ENCODE measurements around the gene FCHSD2.
"Not testable (repeated sequence)": the region's sequence is repeated elsewhere in the genome, so short reads cannot be mapped to it uniquely, and the experiment has no call there.

The FCHSD2 gene

DNA sequence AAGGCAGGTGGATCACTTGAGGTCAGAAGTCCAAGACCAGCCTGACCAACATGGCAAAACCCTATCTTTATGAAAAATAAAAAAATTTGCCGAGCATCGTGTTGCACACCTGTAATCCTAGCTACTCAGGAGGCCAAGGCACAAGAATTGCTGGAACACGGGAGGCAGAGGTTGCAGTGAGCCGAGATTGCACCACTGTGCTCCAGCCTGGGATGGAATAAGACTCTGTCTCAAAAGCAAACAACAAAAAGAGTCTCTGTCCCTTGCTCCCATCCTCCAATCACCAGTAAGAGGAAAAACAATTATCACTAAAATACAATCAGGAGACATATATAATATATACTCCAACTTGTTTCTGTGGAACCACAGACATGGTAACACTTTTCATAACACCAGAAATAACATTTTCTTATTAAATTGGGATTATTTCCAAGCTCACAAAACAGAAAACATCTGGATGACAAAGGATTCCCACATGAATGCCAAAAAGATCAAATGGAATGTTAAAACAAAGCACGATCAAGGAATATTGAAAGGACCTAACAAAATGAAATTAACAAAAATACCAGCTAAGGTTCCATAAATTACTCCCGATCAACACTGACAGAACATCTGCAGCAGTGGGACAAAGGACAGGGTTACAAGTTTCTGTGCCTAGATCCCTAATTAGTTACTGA, 15.2 kb downstream of the FCHSD2 start:
- Histone ChIP-seq H3K9me3 (ENCODE audit: control insufficient read depth, insufficient read depth, low read length) (no peaks in the 10 kb centered on the region), H3K36me3 (ENCODE audit: control insufficient read depth, insufficient read depth, low read length) (no peaks in the 10 kb centered on the region), H3K4me3 (ENCODE audit: low read depth, low read length) (no peak overlapping the region), H3K9ac (ENCODE audit: low read depth, low read length) (no peak overlapping the region), H3K4me1 (ENCODE audit: control insufficient read depth, insufficient read depth, low read length) (peaks cover 3% of the 10 kb centered on the region), H3K27me3 (ENCODE audit: control insufficient read depth, insufficient read depth, low read length) (no peaks in the 10 kb centered on the region)

DNA sequence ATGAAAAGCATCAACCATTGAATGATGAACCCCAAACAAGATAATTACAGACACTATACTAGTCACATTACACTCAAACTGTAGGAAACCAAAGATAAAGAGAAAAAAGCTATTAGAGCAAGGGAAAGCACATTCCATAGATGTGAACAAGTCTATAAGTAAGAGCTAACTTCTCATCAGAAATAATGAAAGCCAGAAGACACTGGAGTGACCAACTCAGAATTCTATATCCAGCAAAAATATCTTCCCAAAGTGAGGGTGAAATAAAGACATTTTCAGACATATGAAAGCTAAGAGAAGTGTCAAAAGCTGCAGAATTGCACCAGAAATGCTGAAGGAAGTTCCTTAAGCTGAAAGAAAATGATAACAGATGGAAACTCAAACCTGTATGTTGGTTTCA, 17.3 kb downstream of the FCHSD2 start:
- H3K36me3 ChIP-seq (ENCODE audit: control insufficient read depth, insufficient read depth, low read length) = no peaks in the 10 kb centered on the region

DNA sequence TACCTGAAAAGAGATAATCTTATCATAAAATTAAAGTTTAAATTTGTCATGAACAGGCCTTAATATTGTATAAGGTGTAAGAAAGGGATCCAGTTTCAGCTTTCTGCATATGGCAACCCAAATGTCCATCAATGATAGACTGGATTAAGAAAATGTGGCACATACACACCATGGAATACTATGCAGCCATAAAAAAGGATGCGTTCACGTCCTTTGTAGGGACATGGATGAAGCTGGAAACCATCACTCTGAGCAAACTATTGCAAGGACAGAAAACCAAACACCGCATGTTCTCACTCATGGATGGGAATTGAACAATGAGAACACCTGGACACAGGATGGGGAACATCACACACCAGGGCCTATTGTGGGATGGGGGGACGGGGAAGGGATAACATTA, 18.2 kb downstream of the FCHSD2 start:
- not testable (repeated sequence) for H3K4me1 ChIP-seq (ENCODE audit: control insufficient read depth, insufficient read depth, low read length); H3K36me3 ChIP-seq (ENCODE audit: control insufficient read depth, insufficient read depth, low read length); H3K9ac ChIP-seq (ENCODE audit: low read depth, low read length); H3K9me3 ChIP-seq (ENCODE audit: control insufficient read depth, insufficient read depth, low read length); H3K27me3 ChIP-seq (ENCODE audit: control insufficient read depth, insufficient read depth, low read length); H3K4me3 ChIP-seq (ENCODE audit: low read depth, low read length)

More for the DNA sequence above, 17.3 kb downstream of the FCHSD2 start:
- H3K9ac ChIP-seq (ENCODE audit: low read depth, low read length) = no peak overlapping the region
- peaks cover 3% of the 10 kb centered on the region for H3K4me1 ChIP-seq (ENCODE audit: control insufficient read depth, insufficient read depth, low read length)
- H3K27me3 ChIP-seq (ENCODE audit: control insufficient read depth, insufficient read depth, low read length) = no peaks in the 10 kb centered on the region
- H3K4me3 ChIP-seq (ENCODE audit: low read depth, low read length) = no peak overlapping the region
- no peaks in the 10 kb centered on the region for H3K9me3 ChIP-seq (ENCODE audit: control insufficient read depth, insufficient read depth, low read length)

DNA sequence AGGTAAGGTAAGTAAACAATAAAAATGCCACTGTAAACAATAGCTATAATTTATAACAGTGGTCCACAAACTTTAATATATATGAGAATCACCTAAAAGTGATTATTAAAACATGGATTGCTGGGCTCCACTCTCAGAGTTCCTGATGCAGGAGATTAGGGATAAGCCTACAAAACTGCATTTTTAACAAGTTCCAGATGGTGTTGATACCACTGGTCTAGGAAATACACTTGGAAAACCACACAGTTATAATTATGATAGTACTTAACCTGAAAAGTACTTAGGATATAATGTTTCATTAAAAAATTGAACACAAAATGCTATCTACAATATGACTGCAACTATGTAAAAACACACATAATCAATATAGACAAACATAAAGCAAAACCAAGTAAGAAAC, 20.4 kb downstream of the FCHSD2 start:
- Histone ChIP-seq H3K4me3 (ENCODE audit: low read depth, low read length) (no peak overlapping the region), H3K9me3 (ENCODE audit: control insufficient read depth, insufficient read depth, low read length) (no peaks in the 10 kb centered on the region), H3K9ac (ENCODE audit: low read depth, low read length) (no peak overlapping the region), H3K36me3 (ENCODE audit: control insufficient read depth, insufficient read depth, low read length) (no peaks in the 10 kb centered on the region), H3K27me3 (ENCODE audit: control insufficient read depth, insufficient read depth, low read length) (no peaks in the 10 kb centered on the region), H3K4me1 (ENCODE audit: control insufficient read depth, insufficient read depth, low read length) (no peaks in the 10 kb centered on the region)

DNA sequence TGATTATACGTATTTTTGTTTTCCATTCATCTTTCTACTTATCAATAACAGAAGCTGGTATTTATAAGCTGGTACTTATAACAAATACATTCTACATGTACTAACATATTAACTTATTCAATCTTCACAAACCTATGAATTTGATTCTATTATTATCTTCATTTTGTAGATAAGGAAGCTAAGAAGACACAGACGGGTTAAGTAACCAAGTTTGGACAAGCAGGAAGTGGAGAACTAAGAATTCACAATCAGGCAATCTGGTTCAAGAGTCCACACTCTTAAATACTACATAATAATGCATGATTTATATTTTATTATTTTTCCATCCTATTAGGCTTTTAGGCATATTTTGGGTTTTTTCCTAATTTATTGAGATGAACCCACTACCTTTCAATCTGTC, 25.0 kb downstream of the FCHSD2 start:
- Histone ChIP-seq H3K4me3 (ENCODE audit: low read depth, low read length) (no peak overlapping the region), H3K9ac (ENCODE audit: low read depth, low read length) (no peak overlapping the region), H3K9me3 (ENCODE audit: control insufficient read depth, insufficient read depth, low read length) (no peaks in the 10 kb centered on the region), H3K4me1 (ENCODE audit: control insufficient read depth, insufficient read depth, low read length) (no peaks in the 10 kb centered on the region), H3K36me3 (ENCODE audit: control insufficient read depth, insufficient read depth, low read length) (no peaks in the 10 kb centered on the region), H3K27me3 (ENCODE audit: control insufficient read depth, insufficient read depth, low read length) (no peaks in the 10 kb centered on the region)

DNA sequence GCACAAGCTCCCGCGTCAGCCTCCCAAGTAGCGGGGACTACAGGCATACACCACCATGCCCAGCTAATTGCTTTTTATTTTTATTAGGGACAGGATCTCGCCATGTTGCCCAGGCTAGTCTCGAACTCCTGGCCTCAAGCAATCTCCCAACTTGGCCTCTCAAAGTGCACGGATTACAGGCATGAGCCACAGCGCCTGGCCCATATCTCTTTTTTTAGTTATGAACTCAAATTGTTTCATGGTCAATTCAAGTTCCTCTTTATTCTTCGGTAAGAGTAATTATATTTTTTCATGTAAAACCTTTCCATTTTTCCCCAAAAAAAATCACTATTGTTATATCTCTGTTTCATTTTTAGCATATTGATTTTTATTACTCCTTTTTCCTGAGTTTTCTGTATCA, 25.5 kb downstream of the FCHSD2 start:
- Histone ChIP-seq H3K27me3 (ENCODE audit: control insufficient read depth, insufficient read depth, low read length) (no peaks in the 10 kb centered on the region), H3K9ac (ENCODE audit: low read depth, low read length) (no peak overlapping the region), H3K36me3 (ENCODE audit: control insufficient read depth, insufficient read depth, low read length) (no peaks in the 10 kb centered on the region), H3K4me3 (ENCODE audit: low read depth, low read length) (no peak overlapping the region), H3K9me3 (ENCODE audit: control insufficient read depth, insufficient read depth, low read length) (no peaks in the 10 kb centered on the region), H3K4me1 (ENCODE audit: control insufficient read depth, insufficient read depth, low read length) (no peaks in the 10 kb centered on the region)

DNA sequence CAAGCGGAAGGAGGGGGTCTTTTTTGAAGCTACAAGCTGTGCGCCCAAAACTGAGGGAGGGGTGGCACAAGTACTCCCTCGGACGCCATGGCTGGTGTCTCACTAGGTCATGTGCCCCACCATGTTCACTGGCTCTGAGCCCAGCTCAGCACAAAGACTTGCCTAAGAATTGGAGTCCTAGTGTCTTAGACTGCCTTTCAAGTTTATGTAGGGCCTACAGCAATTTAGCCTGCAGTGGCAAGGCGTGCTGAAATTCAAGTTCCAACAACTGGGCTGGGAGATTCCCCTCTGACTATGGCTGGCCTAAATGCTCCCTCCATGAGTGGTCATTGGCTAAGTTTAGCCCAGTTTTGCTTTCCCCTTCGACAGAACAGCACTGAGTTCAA, 27.3 kb downstream of the FCHSD2 start:
- H3K4me1 ChIP-seq (ENCODE audit: control insufficient read depth, insufficient read depth, low read length) = no peaks in the 10 kb centered on the region
- H3K4me3 ChIP-seq (ENCODE audit: low read depth, low read length) = no peak overlapping the region
- no peaks in the 10 kb centered on the region for H3K27me3 ChIP-seq (ENCODE audit: control insufficient read depth, insufficient read depth, low read length)
- no peaks in the 10 kb centered on the region for H3K36me3 ChIP-seq (ENCODE audit: control insufficient read depth, insufficient read depth, low read length)
- H3K9me3 ChIP-seq (ENCODE audit: control insufficient read depth, insufficient read depth, low read length) = no peaks in the 10 kb centered on the region
- H3K9ac ChIP-seq (ENCODE audit: low read depth, low read length) = no peak overlapping the region

DNA sequence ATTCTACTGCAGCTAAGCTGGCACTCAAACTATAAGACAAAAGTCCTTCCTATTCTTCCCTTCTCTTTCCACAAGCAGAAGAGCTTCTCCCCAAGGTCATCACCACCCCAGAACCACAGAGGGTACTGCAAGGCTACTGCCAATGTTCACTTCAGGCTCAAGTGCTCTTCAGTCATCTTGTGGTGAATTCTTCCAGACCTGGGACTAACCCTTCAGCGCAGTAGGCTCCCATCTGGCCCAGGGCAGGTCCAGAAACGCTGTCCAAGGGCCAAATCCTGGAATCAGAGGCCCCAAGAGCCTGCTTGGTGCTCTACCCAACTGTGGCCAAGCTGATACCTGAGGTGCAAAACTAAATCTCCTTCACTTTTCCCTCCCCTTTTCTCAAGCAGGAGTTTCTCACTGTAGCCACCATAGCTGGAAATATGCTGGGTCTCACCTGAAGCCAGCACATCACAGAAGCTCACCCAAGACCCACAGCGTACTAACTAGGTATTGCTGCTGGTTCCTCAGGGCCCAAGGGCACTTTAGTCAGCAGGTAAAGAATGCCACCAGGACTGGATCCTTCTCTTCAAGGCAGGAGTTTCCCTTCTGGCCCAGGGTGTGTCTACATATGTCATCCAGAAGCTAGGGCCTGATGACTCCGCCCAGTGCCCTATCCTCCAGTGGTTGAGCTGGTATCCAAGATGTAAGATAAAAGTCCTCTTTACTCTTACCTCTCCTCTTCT, 27.8 kb downstream of the FCHSD2 start:
- no peak overlapping the region for H3K9ac ChIP-seq (ENCODE audit: low read depth, low read length)
- H3K27me3 ChIP-seq (ENCODE audit: control insufficient read depth, insufficient read depth, low read length) = no peaks in the 10 kb centered on the region
- no peaks in the 10 kb centered on the region for H3K9me3 ChIP-seq (ENCODE audit: control insufficient read depth, insufficient read depth, low read length)
- no peaks in the 10 kb centered on the region for H3K4me1 ChIP-seq (ENCODE audit: control insufficient read depth, insufficient read depth, low read length)
- H3K4me3 ChIP-seq (ENCODE audit: low read depth, low read length) = no peak overlapping the region
- no peaks in the 10 kb centered on the region for H3K36me3 ChIP-seq (ENCODE audit: control insufficient read depth, insufficient read depth, low read length)

DNA sequence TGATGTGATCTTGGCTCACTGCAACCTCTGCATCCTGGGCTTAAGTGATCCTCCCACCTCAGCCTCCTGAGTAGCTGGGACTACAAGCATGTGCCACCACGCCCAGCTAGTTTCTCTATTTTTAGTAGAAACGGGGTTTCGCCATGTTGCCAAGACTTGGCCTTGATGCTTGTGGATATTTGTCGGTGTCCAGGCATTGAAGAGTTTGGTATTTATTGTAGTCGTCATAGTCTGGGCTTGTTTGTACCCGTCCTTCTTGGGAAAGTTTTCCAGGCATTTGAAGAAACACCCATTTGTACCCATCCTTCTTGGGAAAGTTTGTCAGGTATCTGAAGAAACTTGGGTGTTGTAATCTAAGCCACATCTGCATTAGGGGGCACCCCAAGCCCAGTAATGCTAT, 28.7 kb downstream of the FCHSD2 start:
- no peaks in the 10 kb centered on the region for H3K4me1 ChIP-seq (ENCODE audit: control insufficient read depth, insufficient read depth, low read length)

DNA sequence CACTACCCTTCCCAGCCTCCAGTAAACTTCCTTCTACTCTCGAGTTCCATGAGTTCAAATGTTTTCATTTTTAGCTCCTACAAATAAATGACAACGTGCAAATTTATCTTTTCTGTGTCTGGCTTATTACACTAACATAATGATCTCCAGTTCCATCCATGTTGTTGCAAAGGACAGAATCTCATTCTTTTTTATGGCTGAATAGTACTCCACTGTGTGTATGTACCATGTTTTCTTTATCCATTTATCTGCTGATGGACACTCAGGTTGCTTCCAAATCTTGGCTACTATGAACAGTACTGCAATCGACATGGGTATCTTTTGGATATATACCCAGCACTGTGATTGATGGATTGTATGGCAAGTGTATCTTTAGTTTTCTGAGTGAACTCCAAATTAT, 34.5 kb downstream of the FCHSD2 start:
- H3K36me3 ChIP-seq (ENCODE audit: control insufficient read depth, insufficient read depth, low read length) = no peaks in the 10 kb centered on the region
- H3K27me3 ChIP-seq (ENCODE audit: control insufficient read depth, insufficient read depth, low read length) = no peaks in the 10 kb centered on the region

More for the DNA sequence above, 28.7 kb downstream of the FCHSD2 start:
- Histone ChIP-seq H3K9ac (ENCODE audit: low read depth, low read length) (no peak overlapping the region), H3K9me3 (ENCODE audit: control insufficient read depth, insufficient read depth, low read length) (no peaks in the 10 kb centered on the region), H3K4me3 (ENCODE audit: low read depth, low read length) (no peak overlapping the region), H3K27me3 (ENCODE audit: control insufficient read depth, insufficient read depth, low read length) (no peaks in the 10 kb centered on the region), H3K36me3 (ENCODE audit: control insufficient read depth, insufficient read depth, low read length) (no peaks in the 10 kb centered on the region)

DNA sequence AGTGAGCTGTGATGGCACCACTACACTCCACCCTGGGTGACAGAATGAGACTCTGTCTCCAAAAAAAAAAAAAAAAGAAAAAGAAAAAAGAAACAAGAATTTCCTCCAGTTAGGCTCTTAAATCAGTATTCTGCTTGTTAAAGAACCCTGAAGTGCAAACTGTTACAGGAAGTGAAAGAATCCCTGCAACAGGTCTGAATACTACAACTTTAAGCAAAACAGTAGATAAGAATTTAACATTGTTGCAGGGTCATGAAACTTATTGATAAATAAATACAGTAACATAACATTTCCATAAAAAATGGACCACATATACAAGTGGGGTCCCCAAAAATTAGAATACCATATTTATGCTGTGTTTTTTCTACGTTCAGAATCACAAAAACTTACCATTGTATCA, 35.8 kb downstream of the FCHSD2 start:
- Histone ChIP-seq H3K4me1 (ENCODE audit: control insufficient read depth, insufficient read depth, low read length) (no peaks in the 10 kb centered on the region), H3K4me3 (ENCODE audit: low read depth, low read length) (no peak overlapping the region), H3K9ac (ENCODE audit: low read depth, low read length) (no peak overlapping the region), H3K9me3 (ENCODE audit: control insufficient read depth, insufficient read depth, low read length) (no peaks in the 10 kb centered on the region), H3K36me3 (ENCODE audit: control insufficient read depth, insufficient read depth, low read length) (no peaks in the 10 kb centered on the region), H3K27me3 (ENCODE audit: control insufficient read depth, insufficient read depth, low read length) (no peaks in the 10 kb centered on the region)

More for the DNA sequence above, 34.5 kb downstream of the FCHSD2 start:
- Histone ChIP-seq H3K9me3 (ENCODE audit: control insufficient read depth, insufficient read depth, low read length) (no peaks in the 10 kb centered on the region), H3K9ac (ENCODE audit: low read depth, low read length) (no peak overlapping the region), H3K4me3 (ENCODE audit: low read depth, low read length) (no peak overlapping the region), H3K4me1 (ENCODE audit: control insufficient read depth, insufficient read depth, low read length) (no peaks in the 10 kb centered on the region)

DNA sequence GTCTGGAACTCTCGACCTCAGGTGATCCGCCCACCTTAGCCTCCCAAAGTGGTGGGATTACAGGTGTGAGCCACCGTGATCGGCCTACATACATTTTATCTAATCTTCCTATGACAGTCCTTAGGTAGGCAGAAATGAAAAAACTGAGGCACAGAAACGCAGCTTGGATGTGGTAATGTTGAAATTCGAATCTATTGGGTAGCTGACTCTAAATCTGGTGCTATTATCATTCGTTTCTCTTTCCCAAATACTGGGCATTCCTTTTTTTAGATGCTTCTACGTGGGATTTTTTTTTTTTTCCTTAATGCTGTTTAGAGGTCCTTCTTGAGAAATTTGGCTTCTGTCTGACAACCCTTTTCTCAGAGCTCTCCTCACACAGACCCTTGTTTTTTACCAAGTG, 41.5 kb downstream of the FCHSD2 start:
- Histone ChIP-seq H3K36me3 (ENCODE audit: control insufficient read depth, insufficient read depth, low read length) (no peaks in the 10 kb centered on the region), H3K4me1 (ENCODE audit: control insufficient read depth, insufficient read depth, low read length) (no peaks in the 10 kb centered on the region), H3K4me3 (ENCODE audit: low read depth, low read length) (no peak overlapping the region), H3K9ac (ENCODE audit: low read depth, low read length) (no peak overlapping the region), H3K9me3 (ENCODE audit: control insufficient read depth, insufficient read depth, low read length) (no peaks in the 10 kb centered on the region), H3K27me3 (ENCODE audit: control insufficient read depth, insufficient read depth, low read length) (no peaks in the 10 kb centered on the region)
